GM21381 (cell line): ENCODE data around the gene UQCRC1.

Experiments used
- ATAC-seq: cut with Tn5 transposase; IDR thresholded peaks from one replicate; pipeline ENCODE4 v1.9.1; 2021; ENCODE audit warnings: mild to moderate bottlenecking, moderate library complexity; ENCODE audit not compliant: unreplicated experiment

UQCRC1 gene

DNA sequence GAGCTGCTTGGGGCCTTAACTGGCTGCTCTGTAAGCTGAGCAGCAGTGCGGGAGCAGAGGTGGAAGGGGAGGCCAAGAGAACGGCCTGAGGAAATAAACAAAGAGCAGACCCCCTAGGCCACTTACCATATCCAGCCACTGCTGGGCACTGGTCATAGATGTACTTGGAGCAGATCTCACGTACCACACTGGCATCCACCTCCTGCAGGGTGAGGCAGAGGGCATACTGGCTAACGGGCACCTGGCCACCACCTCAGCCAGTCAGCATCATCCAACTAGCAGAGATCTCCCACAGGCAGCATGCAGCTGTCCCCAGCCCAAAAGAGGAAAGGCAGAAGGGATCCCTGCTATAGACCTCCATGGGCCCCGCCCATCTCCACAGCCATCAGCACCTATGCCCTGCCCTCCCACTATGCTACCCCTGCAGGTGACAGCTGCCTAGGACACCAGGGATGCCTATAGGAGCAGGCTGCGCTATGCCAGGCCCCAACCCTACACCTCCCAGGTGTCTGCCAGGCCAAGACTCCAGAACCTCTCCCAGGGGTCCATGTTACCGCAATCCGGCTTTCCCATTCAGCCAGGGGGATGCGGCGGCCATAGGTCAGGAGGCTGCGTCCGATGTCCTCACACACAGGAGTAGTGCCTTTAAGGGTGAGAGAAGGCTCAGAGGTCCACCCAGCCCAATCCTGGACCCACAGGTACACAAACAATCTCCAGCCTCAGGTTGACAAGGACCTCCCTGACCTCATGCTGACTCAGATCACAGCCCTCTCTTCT, 9.7 kb downstream of the UQCRC1 start:
- no peak for ATAC-seq

GRCh38 chr3:48599077-48599501, 10.4 kb downstream of the UQCRC1 start:
- no peak for ATAC-seq

DNA sequence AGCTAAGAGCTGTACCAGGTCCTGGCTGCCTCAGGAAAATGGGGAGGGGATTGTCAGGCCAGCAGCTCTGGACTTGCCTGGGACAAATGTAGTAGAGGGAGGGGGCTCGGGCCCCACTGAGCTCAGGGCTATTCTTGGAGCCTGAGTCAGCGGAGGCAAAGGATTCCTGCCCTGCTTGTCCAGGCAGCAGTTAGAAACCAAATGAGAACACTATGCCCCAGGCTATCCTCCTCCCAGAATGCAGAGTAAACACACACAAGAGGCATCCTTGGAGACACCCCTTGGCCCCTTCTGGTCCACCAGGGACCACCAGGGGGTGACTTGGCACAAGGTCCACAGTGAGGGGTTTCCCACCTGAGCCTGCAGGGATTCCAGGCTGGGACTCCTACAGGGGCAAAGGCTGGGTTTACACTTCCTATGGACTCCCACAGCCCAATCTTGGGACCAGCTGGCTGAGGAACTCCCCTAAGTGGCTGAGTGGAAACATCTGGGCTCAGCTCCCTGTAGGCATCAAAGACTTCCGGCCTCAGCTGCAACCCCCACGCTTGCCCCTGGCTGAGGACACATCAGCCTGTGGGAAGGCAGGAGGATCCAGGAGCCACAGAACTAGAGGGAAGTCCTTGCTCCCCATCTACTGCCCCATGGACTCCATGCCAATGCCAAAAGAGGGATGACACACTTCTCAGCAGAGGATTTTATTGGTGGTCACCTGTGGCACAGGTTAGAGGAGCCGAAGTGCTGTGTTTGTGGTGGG, 10.9 kb downstream of the UQCRC1 start:
- no peak for ATAC-seq

DNA sequence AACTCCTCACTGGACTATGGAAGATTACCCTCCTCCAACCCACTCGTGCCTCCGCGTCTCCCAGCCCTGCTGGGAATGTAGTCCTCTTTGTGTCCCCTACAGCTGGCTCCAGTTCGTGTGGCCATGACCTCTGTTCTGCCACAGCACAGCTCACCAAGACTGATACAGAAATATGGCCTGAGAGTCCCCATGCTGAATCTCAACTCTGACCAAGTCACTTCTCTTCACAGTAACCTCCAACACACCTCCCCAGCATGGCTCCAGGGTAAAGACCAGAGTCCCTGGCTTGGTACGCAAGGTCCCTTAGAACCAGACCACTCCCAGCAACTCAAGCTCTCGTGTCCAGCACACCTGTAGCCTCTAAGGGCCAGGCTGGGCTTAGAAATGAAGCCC, 12.0 kb downstream of the UQCRC1 start:
- ATAC-seq = no peak

DNA sequence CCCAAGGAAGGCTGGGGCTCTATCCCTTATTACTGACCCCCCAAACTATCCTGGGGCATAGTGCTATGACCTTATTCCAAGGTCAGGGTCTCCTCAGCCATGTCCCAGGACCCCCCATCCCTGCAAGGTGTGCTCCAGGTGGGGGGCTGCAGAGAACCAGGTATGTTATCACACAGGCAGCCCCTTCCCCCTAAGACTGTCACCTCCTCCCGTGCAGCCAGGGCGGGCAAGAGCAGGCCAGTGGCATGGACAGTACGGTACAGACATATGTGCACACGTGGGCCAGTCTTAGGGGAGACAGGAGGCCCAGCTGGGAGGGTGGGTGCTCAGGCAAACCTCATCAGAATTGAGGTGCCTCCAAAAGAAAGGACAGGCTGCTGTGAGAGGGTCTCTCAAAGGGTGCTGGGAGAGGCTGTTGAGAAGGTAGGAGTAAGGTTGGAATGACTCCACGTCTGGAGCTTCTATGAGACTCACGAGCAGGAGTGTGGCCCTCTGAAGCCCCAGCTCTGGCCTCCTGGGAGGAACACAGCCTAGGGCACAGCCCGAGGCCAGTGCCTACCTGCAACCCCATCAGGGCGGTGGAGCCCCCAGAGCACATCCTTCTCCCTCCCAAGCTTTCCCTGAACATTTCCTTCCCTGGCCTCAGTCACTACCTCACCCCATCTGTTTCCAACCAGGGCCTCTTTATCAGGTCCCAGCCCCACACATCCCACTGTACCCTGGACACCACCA, 12.6 kb downstream of the UQCRC1 start:
- ATAC-seq = no peak

GRCh38 chr3:48596157-48596556, 13.3 kb downstream of the UQCRC1 start:
- no peak for ATAC-seq

DNA sequence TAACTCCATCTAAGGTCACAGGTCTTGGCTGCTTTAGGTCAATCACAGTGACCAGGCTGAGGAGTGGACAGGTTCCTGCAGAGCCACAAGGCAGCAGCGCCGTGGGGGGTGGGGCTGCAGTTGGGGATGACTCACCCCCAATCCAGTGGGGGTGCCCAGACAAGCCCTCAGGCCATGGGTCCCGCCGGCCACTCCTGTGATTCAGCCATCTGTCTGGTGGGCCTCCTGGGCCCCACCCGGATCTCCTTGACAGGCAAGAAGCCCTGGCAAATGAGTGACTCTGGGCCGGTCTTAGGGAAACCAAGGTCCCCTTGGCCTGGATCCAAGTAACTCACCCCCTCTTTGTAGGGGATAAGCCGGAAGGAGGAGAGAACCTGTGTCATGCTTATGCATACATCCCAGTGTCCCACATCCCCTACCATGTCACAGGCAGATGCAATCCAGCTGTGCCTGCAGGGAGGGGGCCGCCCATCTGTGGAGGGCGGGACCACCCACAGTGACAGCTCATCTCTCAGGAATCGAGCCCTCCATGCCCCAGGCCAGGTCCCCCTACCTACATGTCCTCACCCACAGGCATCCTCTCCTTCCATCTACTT, 13.8 kb downstream of the UQCRC1 start:
- no peak for ATAC-seq

DNA sequence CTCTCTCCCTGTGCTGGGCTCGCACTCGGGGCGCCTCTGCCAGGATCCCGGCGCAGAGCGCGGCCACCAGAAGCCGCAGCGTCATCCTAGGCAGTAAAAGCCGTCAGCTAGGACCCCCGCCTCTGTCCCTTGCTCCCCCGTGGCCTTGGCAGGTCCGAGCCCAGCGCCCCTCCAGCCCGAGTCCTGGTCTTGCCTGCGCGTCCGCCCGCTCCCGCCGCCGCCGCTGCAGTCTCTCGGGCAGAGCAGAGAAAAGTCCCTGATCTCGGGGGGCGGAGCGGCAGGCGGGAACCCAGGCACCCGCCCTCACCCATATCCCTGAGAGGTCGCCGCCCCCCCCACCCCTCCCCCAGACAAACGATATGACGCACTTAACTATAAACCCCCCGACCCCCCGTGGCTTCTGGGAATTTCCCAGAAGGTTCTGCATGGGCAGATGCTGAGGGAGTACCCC, 14.3 kb downstream of the UQCRC1 start, which contains the start of gene COL7A1:
COL7A1 (minus strand) TSS at position 255 of the 451 bp plus-strand sequence; CDS start at position 85, 170 bp downstream.
- ATAC-seq = no peak

GRCh38 chr3:48594417-48595049, 14.9 kb downstream of the UQCRC1 start:
- ATAC-seq = no peak

DNA sequence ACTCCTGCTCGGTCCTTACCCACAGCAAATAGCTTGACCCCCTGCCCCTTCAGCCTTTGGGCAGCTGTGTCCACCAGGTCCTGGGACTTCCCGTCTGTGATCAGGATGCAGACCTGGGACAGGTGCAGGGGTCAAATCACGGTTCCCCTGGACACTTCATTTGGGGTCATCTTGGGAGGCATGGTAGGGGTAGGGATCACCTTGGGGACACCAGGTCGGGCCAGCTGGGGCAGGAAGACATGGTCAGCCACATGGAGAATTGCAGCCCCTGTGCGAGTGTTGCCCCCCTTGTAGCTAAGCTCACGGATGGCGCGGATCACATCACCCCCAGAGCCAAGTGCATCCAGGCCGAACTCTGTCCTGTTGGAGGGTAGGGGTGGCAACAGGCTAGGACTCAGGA, 16.1 kb downstream of the UQCRC1 start:
- no peak for ATAC-seq

GRCh38 chr3:48592519-48593087, 16.8 kb downstream of the UQCRC1 start:
- ATAC-seq = no peak

DNA sequence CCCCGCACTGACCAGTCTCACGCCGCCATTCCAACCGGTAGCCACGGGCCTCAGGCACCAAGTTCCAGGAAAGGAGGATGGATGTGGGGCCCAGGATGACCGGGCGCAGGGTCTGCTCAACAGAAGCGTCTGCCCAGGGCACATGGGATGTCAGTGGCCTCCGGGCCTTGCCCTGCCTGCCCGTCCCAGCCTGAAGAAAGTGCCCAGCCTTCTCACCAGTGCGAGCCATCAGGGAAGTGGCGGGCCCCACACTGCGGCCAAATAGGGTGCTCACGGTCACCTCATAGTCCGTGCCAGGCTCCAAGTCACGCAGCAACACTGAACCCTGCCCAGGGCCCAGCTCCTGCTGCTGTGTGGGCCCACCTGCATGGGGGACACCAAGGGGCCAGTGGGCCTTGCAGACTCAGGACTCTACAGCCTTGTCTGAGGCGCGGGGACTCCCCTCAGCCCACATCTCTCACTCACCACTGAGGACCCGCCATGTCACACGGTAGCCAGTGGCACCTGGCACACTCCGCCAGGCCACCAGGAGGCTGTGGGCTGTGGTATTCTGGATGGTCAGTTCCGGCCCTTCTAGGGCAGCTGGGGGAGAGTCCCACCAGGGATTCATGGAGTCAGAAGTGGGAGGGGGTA, 17.4 kb downstream of the UQCRC1 start:
- ATAC-seq = no peak

DNA sequence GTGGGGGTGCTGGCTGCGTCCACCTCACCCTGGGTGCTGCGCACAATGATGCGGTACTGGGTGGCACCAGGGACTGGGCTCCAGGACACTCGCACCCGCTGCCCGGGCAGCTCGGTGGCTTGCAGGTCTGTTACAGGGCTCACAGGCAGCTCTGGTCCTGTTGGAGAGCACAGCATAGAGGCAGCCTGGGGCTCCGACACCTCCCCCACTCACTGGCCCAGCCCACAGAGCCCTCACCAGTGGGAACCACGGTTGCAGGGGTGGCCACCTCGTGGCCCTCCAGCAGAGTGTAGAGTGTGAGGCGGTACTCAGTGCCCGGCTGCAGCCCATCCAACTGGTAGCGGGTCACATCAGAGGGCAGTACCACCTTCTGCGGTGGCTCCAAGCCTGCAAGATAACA, 18.0 kb downstream of the UQCRC1 start:
- ATAC-seq = no peak

GRCh38 chr3:48588230-48588629, 21.2 kb downstream of the UQCRC1 start:
- ATAC-seq = no peak

DNA sequence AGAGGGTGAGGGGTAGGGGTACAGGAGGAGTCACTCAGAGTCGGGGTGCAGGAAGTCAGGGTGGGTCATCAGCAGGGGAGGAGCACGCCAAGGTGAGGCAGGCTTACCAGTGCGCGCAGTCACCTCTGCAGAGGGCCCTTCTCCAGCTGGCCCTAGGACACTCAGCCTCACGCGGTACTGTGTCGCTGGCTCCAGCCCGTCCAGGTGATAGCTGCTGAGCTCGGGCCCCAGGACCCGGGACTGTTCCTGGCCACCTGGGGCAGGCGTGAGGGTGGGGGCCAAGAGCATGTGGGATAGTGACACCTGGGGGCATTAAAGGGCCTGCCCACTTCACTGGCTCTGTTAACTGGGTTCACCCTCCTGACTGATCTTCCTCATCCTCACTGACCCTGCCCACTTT, 21.8 kb downstream of the UQCRC1 start:
- no peak for ATAC-seq

DNA sequence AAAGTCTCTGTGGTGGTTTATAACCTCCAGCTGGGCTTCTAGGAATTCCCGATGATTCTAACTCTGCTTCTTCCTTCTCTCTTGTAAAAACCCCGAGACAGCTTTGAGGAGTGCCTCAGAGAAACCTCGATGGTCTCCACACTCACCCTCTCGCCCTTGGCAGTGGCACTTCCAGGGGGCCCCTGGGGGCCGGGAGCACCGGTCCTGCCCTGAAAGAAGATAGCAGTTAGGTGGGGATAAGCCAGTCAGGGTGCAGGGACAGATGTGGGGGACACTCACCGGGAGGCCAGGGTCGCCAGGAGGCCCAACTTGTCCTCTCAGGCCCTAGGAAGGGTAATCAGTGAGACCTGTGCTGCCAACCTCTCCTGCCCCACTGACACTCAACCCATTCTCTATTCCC, 24.0 kb downstream of the UQCRC1 start:
- no peak for ATAC-seq

DNA sequence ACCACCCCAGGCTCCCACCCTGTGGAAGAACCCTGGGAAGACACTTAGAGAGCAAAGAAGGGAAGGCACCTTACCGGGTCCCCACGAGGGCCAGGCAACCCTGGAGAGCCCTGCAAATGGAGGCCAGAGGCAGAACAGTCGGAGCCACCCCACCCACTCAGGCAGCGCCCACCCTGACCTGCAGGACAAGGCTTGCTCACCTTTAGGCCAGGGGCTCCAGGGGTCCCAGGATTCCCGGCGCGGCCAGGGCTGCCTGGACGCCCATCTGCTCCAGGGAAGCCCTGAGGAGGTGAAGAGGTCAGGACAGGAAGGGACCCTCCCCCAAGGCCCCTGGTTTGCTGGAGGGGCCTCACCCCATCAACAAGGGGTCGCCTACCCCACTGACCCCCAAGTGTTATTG, 24.6 kb downstream of the UQCRC1 start:
- ATAC-seq = no peak

- ATAC-seq = no peak
These were observed 27.6 kb downstream of the UQCRC1 start for GRCh38 chr3:48581621-48582481.

DNA sequence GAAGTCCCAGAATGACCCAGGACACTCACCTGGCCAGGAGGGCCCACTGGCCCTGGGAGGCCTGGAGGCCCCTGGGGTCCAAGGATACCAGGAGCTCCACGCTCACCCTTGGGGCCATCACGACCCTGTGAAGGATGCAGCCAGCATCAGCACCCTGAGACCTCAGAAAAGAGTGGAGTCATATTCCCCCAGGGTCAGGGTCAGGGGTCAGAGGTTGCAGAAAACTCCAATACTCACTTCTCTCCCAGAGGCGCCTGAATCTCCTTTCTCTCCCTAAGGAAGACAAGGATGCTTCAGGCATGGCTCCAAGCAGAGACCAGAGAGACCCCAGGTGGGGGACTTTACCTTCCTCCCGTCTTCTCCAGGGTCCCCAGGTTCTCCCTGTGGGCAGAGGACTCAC, 32.8 kb downstream of the UQCRC1 start:
- ATAC-seq = no peak
